A549 (cell line): ENCODE results near the gene NUP50. TPM values are rescaled to one million over a fixed set of nuclear protein-coding genes. Genes with fewer than 3 reads are reported as not detected.
A peak's percentile ranks its signal among the peaks of the same experiment; 100 is the strongest.

Experiments used
- ATAC-seq, 2 experiments: fragments of 200-7000 bp in 1 of 2; fragments of >200 bp in 1 of 2; cut with Nextera tagmentation in 1 of 2; cut with Tn5 transposase in 1 of 2; 3 replicates each; pipeline versions ENCODE4 v1.8.0 to v1.9.1; 2018 to 2020; ENCODE audit warnings: mild to moderate bottlenecking in 1 of 2, moderate library complexity in 1 of 2
- CTCF ChIA-PET: fragments of 300-600 bp; sonication (Branson Sonifier 250); formaldehyde crosslinking; extraction: SDS; loops from one replicate; lab custom pipeline; 2021; ENCODE audit warnings: antibody characterized with exemption, inconsistent platforms; lab: Yijun Ruan, JAX
- POLR2A ChIA-PET: fragments of 350-600 bp; formaldehyde crosslinking; extraction: SDS; loops from one replicate; lab custom pipeline; 2021; ENCODE audit warnings: antibody characterized with exemption, inconsistent platforms; lab: Yijun Ruan, JAX
- DNase-seq, 2 experiments: peaks; one replicate each; pipeline versions ENCODE4 v3.0.0 to v3.0.0-alpha.2; 2011 to 2016; ENCODE audit warnings: low read depth in 1 of 2, low spot score in 1 of 2
- FAIRE-seq: peaks from 2 replicates; lab custom pipeline; 2011; peaks lifted over from hg19 to GRCh38; lab: Jason Lieb, UNC
- H3K27ac ChIP-seq, 2 experiments: fragments of >200 bp; sonication (Bioruptor Twin); formaldehyde crosslinking; 3 replicates each; pipeline ENCODE4 v1.5.1; 2016 to 2017
- H3K4me1 ChIP-seq: fragments of >200 bp; sonication (Bioruptor Twin); formaldehyde crosslinking; 3 replicates; pipeline ENCODE4 v1.6.1; 2016
- H3K4me2 ChIP-seq: fragments of >200 bp; sonication (Bioruptor Twin); formaldehyde crosslinking; 3 replicates; pipeline ENCODE4 v1.6.1; 2016
- H3K4me3 ChIP-seq: fragments of >200 bp; sonication (Bioruptor Twin); formaldehyde crosslinking; 3 replicates; pipeline ENCODE4 v1.5.1; 2016
- H3K9me3 ChIP-seq: fragments of >200 bp; sonication (Bioruptor Twin); formaldehyde crosslinking; 3 replicates; pipeline ENCODE4 v1.6.1; 2016
- BHLHE40 ChIP-seq: IDR thresholded peaks from 2 replicates; pipeline ENCODE4 v1.6.1; 2012; ENCODE audit warnings: low read depth, low read length, inconsistent platforms
- CBX2 ChIP-seq: fragments of 200-600 bp; sonication (generic); IDR thresholded peaks from 2 replicates; pipeline ENCODE4 v1.6.1; 2016; ENCODE audit warnings: low read depth, mild to moderate bottlenecking, borderline replicate concordance
- CBX8 ChIP-seq: fragments of 200-600 bp; sonication (generic); IDR thresholded peaks from 2 replicates; pipeline ENCODE4 v1.6.1; 2016
- CEBPB ChIP-seq, 2 experiments: fragments of >200 bp in 1 of 2; sonication (Bioruptor Twin) in 1 of 2; formaldehyde crosslinking in 1 of 2; IDR thresholded peaks; 2 replicates each; pipeline ENCODE4 v1.6.1; 2012 to 2016
- CTCF ChIP-seq: fragments of >200 bp; sonication (Bioruptor Twin); formaldehyde crosslinking; IDR thresholded peaks from 3 replicates; pipeline ENCODE4 v1.5.1; 2016
- ELK1 ChIP-seq: fragments of 150-350 bp; IDR thresholded peaks from 2 replicates; pipeline ENCODE4 v1.6.1; 2014; ENCODE audit warnings: low read depth, mild to moderate bottlenecking, low read length
- GATA3 ChIP-seq: IDR thresholded peaks from 2 replicates; pipeline ENCODE4 v1.6.1; 2012; ENCODE audit warnings: borderline replicate concordance
- HOXB13 ChIP-seq: fragments of 250-450 bp; sonication (Bioruptor Pico); IDR thresholded peaks from 2 replicates; pipeline ENCODE4 v1.5.0; 2020; ENCODE audit warnings: low read depth, mild to moderate bottlenecking, moderate library complexity
- JUN ChIP-seq, 2 experiments: fragments of >200 bp; sonication (Bioruptor Twin); formaldehyde crosslinking; IDR thresholded peaks; 2 replicates in 1 of 2; 3 replicates in 1 of 2; pipeline ENCODE4 v1.6.1; 2016 to 2017
- JUNB ChIP-seq: fragments of >200 bp; sonication (Bioruptor Twin); formaldehyde crosslinking; IDR thresholded peaks from 2 replicates; pipeline ENCODE4 v1.6.1; 2016
- KDM1A ChIP-seq: fragments of 200-600 bp; sonication (generic); IDR thresholded peaks from 2 replicates; pipeline ENCODE4 v1.6.1; 2016; ENCODE audit warnings: low read depth, mild to moderate bottlenecking
- KDM5A ChIP-seq: fragments of 200-600 bp; sonication (generic); IDR thresholded peaks from 2 replicates; pipeline ENCODE4 v1.6.1; 2016; ENCODE audit warnings: antibody characterized with exemption, mild to moderate bottlenecking
- MAZ ChIP-seq: fragments of 150-350 bp; IDR thresholded peaks from 2 replicates; pipeline ENCODE4 v1.6.1; 2014; ENCODE audit warnings: antibody characterized with exemption, low read depth, low read length, borderline replicate concordance
- MYC ChIP-seq: IDR thresholded peaks from 2 replicates; pipeline ENCODE4 v1.6.1; 2012; ENCODE audit warnings: mild to moderate bottlenecking, inconsistent platforms, low read length, improper control_type of control experiment, borderline replicate concordance
- NFE2L2 ChIP-seq: fragments of 150-350 bp; conservative IDR thresholded peaks from 2 replicates; pipeline ENCODE4 v1.6.1; 2014; ENCODE audit warnings: low read length
- PHF8 ChIP-seq: fragments of 200-600 bp; sonication (generic); IDR thresholded peaks from 2 replicates; pipeline ENCODE4 v1.6.1; 2016; ENCODE audit warnings: low read depth, mild to moderate bottlenecking, antibody characterized with exemption, moderate library complexity, borderline replicate concordance
- POLR2A ChIP-seq: IDR thresholded peaks from 2 replicates; pipeline ENCODE4 v1.6.1; 2012; ENCODE audit warnings: mild to moderate bottlenecking, low read length
- RARB ChIP-seq: fragments of 250-450 bp; sonication (Bioruptor Pico); IDR thresholded peaks from 2 replicates; pipeline ENCODE4 v1.8.0; 2021; ENCODE audit warnings: mild to moderate bottlenecking, moderate library complexity
- RCOR1 ChIP-seq: fragments of 150-350 bp; IDR thresholded peaks from 2 replicates; pipeline ENCODE4 v1.6.1; 2014; ENCODE audit warnings: antibody characterized with exemption, low read length, low read depth
- REST ChIP-seq: fragments of 200-600 bp; sonication (generic); IDR thresholded peaks from 2 replicates; pipeline ENCODE4 v1.6.1; 2016; ENCODE audit warnings: antibody characterized with exemption, mild to moderate bottlenecking, moderate library complexity
- RNF2 ChIP-seq: fragments of 200-600 bp; sonication (generic); IDR thresholded peaks from 2 replicates; pipeline ENCODE4 v1.6.1; 2016; ENCODE audit warnings: low read depth, mild to moderate bottlenecking, antibody characterized with exemption, moderate library complexity, borderline replicate concordance
- SMC3 ChIP-seq: fragments of >200 bp; sonication (Bioruptor Twin); formaldehyde crosslinking; IDR thresholded peaks from 3 replicates; pipeline ENCODE4 v1.6.1; 2018; ENCODE audit warnings: inconsistent platforms
- USF2 ChIP-seq: fragments of 450-650 bp; IDR thresholded peaks from 2 replicates; pipeline ENCODE4 v1.6.1; 2014; ENCODE audit warnings: antibody characterized with exemption
- ZC3H11A ChIP-seq: fragments of 450-650 bp; IDR thresholded peaks from 2 replicates; pipeline ENCODE4 v1.6.1; 2014; ENCODE audit warnings: antibody characterized with exemption, mild to moderate bottlenecking
- ZNF302 ChIP-seq: fragments of 250-450 bp; sonication (Bioruptor Pico); IDR thresholded peaks from 2 replicates; pipeline ENCODE4 v1.9.0; 2021; ENCODE audit warnings: inconsistent platforms, mild to moderate bottlenecking, moderate library complexity
- WGBS: methylation state at CpG from one replicate; pipeline ENCODE4 v1.1.6; 2017; ENCODE audit errors: missing lambda C conversion rate; 5-methylcytosine and 5-hydroxymethylcytosine counted together
- polyA minus RNA-seq: library from RNA; depleted of rRNA, polyadenylated mRNA; stranded (reverse); fragments of >200 nt; gene quantifications from 2 replicates; pipeline ENCODE4 v1.2.3, GENCODE V29; 2011; rRNA and poly(A)+ RNA removed
- polyA plus RNA-seq, 4 experiments: library from polyadenylated mRNA; depleted of rRNA in 3 of 4; stranded (reverse); fragments of >200 nt; fragmentation: RNase III in 1 of 4; extraction: RNeasy Plus Mini Kit Qiagen cat#74134 plus additional on column Dnase treatment in 1 of 4; gene quantifications; 2 replicates in 3 of 4; 3 replicates in 1 of 4; pipeline ENCODE4 v1.2.3, GENCODE V29; 2011 to 2017
- TF ChIP-seq, protein P1 (sequence below): fragments of 250-450 bp; sonication (Bioruptor Pico); IDR thresholded peaks from 2 replicates; pipeline ENCODE4 v1.5.0; 2020; ENCODE audit warnings: low read depth, mild to moderate bottlenecking, moderate library complexity
- TF ChIP-seq, protein P2 (sequence below): fragments of >200 bp; sonication (Bioruptor Twin); formaldehyde crosslinking; IDR thresholded peaks from 3 replicates; pipeline ENCODE4 v1.6.1; 2016

Gene NUP50, protein sequence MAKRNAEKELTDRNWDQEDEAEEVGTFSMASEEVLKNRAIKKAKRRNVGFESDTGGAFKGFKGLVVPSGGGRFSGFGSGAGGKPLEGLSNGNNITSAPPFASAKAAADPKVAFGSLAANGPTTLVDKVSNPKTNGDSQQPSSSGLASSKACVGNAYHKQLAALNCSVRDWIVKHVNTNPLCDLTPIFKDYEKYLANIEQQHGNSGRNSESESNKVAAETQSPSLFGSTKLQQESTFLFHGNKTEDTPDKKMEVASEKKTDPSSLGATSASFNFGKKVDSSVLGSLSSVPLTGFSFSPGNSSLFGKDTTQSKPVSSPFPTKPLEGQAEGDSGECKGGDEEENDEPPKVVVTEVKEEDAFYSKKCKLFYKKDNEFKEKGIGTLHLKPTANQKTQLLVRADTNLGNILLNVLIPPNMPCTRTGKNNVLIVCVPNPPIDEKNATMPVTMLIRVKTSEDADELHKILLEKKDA
- polyA plus RNA-seq (2011; rRNA removed) (16.7 and 21.1 TPM in 2 replicates), polyA plus RNA-seq (2017; fragmentation: RNase III; extraction: RNeasy Plus Mini Kit Qiagen cat#74134 plus additional on column Dnase treatment) (24.4 to 25.3 TPM (median 25.0 TPM) in 3 replicates), polyA minus RNA-seq (18.9 and 22.9 TPM in 2 replicates)
- polyA plus RNA-seq (2012; cell fraction: cytosol; rRNA removed) = 5.7 and 8.6 TPM in 2 replicates
- polyA plus RNA-seq (2012; cell fraction: nucleus; rRNA removed) = 6.0 and 6.7 TPM in 2 replicates

DNA sequence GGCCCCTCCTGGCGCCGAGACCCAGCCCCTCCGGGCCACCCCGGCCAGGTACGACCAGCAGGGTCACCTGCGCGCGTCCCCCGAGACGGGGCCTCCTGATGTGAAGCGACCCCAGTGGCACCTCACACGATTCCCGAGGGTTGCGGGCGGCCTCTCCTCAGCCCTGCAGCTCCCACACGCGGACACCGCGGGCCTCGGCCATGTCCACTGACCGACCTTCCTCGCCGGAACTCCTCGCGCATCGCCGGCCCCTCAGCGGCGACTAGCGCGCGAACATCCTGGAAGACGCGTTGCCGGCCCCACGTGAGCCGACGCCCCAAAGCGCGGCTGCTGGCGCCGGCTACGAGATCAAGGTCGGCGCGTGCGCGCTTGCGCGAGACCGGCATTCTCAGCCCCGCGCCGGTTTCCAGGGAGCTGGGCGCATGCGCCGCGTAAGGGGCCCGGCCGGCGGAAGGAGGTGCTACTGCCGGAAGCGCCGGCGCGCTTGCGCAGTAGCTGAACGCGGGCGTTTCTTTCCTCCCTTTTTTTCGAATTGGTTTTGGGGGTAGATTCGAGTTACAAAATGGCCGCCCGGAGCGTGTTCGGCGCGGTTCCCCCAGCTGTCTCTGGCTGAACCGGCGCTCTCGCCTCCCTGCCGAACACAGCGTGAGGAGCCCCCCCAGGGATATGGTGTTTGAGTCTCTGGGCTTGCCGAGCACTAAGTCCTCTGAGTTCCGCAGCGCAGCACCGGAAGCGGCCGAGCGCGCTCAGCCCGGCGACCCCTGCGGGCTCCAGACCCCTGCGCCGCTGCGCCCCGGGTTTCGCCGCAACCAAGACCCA is at the start of gene NUP50:
Gene NUP50, plus strand, starts transcription at position 475 of the 819 bp plus-strand sequence. CDS start 4,253 bp downstream, outside the sequence.
- FAIRE-seq (no peak), ATAC-seq (peak; percentile 76 to 86), DNase-seq (peak; percentile 85 to 94)
- ChIA-PET POLR2A (interaction anchor here (0.7 to 1.5 kb wide), 3 partner anchors 12 to 82 kb away, joined by 3 to 11 read pairs (median 5); no protein-coding TSS in a partner anchor), CTCF (interaction anchor here (0.6 to 1.5 kb wide), 7 partner anchors 10 to 208 kb away, joined by 3 to 5 read pairs (median 3); no protein-coding TSS in a partner anchor)
- 0% methylated on average over 12 of the region's 100 CpGs for WGBS
- Histone ChIP-seq H3K27ac (peak within 1 kb of the TSS; percentile 93 to 97), H3K4me2 (peak within 1 kb of the TSS; percentile 98), H3K4me1 (peaks cover 45% of the 10 kb centered on the region), H3K4me3 (peak within 1 kb of the TSS; percentile 74), H3K9me3 (no peaks in the 10 kb centered on the region)
- TF ChIP-seq ELK1 (no peak), CBX2 (no peak), MAZ (no peak), POLR2A (peak; percentile 57), ZNF302 (CRISPR knock-in tag) (no peak), USF2 (peak; percentile 38; the same call in 1 of the 2 replicates), CEBPB (IDR thresholded peaks at IDR 0.05) (no peak), KDM1A (no peak), BHLHE40 (peak; percentile 95), RNF2 (no peak), CBX8 (no peak), SMC3 (no peak), RARB (CRISPR knock-in tag) (no peak), GATA3 (no peak), KDM5A (peak; percentile 55; the same call in 1 of the 2 replicates), JUN (IDR thresholded peaks at IDR 0.05) (0 out of 5 replicates have a peak, but pooled peaks of 1 of the 2 experiments have one; percentile 32), REST (no peak), ZC3H11A (no peak), JUNB (no peak), PHF8 (peak; percentile 51; the same call in 1 of the 2 replicates), HOXB13 (CRISPR knock-in tag) (no peak), CTCF (no peak), NFE2L2 (no peak), MYC (0 out of 2 replicates have a peak, but pooled peaks have one; percentile 35), RCOR1 (no peak)
- TF ChIP-seq, protein P1, sequence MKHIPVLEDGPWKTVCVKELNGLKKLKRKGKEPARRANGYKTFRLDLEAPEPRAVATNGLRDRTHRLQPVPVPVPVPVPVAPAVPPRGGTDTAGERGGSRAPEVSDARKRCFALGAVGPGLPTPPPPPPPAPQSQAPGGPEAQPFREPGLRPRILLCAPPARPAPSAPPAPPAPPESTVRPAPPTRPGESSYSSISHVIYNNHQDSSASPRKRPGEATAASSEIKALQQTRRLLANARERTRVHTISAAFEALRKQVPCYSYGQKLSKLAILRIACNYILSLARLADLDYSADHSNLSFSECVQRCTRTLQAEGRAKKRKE = no peak
- TF ChIP-seq, protein P2, sequence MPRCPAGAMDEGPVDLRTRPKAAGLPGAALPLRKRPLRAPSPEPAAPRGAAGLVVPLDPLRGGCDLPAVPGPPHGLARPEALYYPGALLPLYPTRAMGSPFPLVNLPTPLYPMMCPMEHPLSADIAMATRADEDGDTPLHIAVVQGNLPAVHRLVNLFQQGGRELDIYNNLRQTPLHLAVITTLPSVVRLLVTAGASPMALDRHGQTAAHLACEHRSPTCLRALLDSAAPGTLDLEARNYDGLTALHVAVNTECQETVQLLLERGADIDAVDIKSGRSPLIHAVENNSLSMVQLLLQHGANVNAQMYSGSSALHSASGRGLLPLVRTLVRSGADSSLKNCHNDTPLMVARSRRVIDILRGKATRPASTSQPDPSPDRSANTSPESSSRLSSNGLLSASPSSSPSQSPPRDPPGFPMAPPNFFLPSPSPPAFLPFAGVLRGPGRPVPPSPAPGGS = peak; percentile 37; the same call in 1 of the 3 replicates
